AG04450 (cell line): Measurements from ENCODE around the gene DOCK9. TPM values are rescaled to one million over a fixed set of nuclear protein-coding genes. Genes with fewer than 3 reads are reported as not detected.

Experiments used
- CTCF ChIA-PET: fragments of 300-600, 350-600 bp; formaldehyde crosslinking; extraction: SDS; loops from one replicate; lab custom pipeline; 2022; ENCODE audit warnings: antibody characterized with exemption, inconsistent platforms; lab: Charles Lee
- POLR2A ChIA-PET: fragments of 350-600 bp; formaldehyde crosslinking; extraction: SDS; loops from one replicate; lab custom pipeline; 2021; ENCODE audit warnings: antibody characterized with exemption, inconsistent platforms; lab: Yijun Ruan, JAX
- DNase-seq: peaks from one replicate; pipeline ENCODE4 v3.0.0-alpha.2; 2011; ENCODE audit warnings: low read depth, low spot score
- H3K27ac ChIP-seq: one replicate; pipeline ENCODE4 v1.5.1; 2012; ENCODE audit warnings: low read depth, low read length, control low read depth
- H3K27me3 ChIP-seq: one replicate; pipeline ENCODE4 v1.6.0; 2012; ENCODE audit warnings: low read length; ENCODE audit not compliant: control insufficient read depth, insufficient read depth
- H3K4me3 ChIP-seq: 2 replicates; pipeline ENCODE4 v1.5.1; 2011; ENCODE audit warnings: mild to moderate bottlenecking, low read depth, low read length, control low read depth
- H3K9me3 ChIP-seq: 2 replicates; pipeline ENCODE4 v1.5.1; 2012; ENCODE audit warnings: low read length; ENCODE audit not compliant: control insufficient read depth, insufficient read depth
- CTCF ChIP-seq: IDR thresholded peaks from 2 replicates; pipeline ENCODE4 v1.5.1; 2011; ENCODE audit warnings: low read depth, low read length, control low read depth, inconsistent platforms
- polyA plus RNA-seq: library from polyadenylated mRNA; depleted of rRNA; stranded (reverse); fragments of >200 nt; gene quantifications from 2 replicates; pipeline ENCODE4 v1.2.3, GENCODE V29; 2011

The DOCK9 gene
- polyA plus RNA-seq, 1 experiment = 9.6 TPM

GRCh38 chr13:98987275-98987674 lies 9.4 kb upstream of the DOCK9 start:
- ChIA-PET POLR2A (no interaction called here), CTCF (no interaction called here)
- Histone ChIP-seq H3K9me3 (no peaks in the 10 kb centered on the region), H3K27me3 (no peaks in the 10 kb centered on the region), H3K27ac (no peak overlapping the region), H3K4me3 (no peak overlapping the region)
- DNase-seq = no peak
- no peak for TF ChIP-seq CTCF

GRCh38 chr13:98986226-98986846 lies 8.5 kb upstream of the DOCK9 start:
- CTCF ChIA-PET = no interaction called here

GRCh38 chr13:98985591-98985990 lies 7.7 kb upstream of the DOCK9 start:
- H3K4me3 ChIP-seq = no peak overlapping the region
- H3K27ac ChIP-seq = no peak overlapping the region
- DNase-seq = no peak
- no peaks in the 10 kb centered on the region for H3K27me3 ChIP-seq
- CTCF ChIA-PET = interaction anchor here (0.5 to 0.8 kb wide), 2 partner anchors 146 to 1588 kb away, joined by 3 read pairs; no protein-coding TSS in a partner anchor
- POLR2A ChIA-PET = interaction anchor here (0.6 to 0.7 kb wide), 2 partner anchors 11 to 14 kb away, joined by 4 to 9 read pairs; no protein-coding TSS in a partner anchor
- no peak for TF ChIP-seq CTCF
- no peaks in the 10 kb centered on the region for H3K9me3 ChIP-seq

More at GRCh38 chr13:98986226-98986846, 8.5 kb upstream of the DOCK9 start:
- no peak for DNase-seq
- Histone ChIP-seq H3K4me3 (no peak overlapping the region), H3K27me3 (no peaks in the 10 kb centered on the region), H3K27ac (no peak overlapping the region), H3K9me3 (no peaks in the 10 kb centered on the region)
- POLR2A ChIA-PET = no interaction called here
- TF ChIP-seq CTCF = no peak

- DNase-seq = no peak
- Histone ChIP-seq H3K4me3 (no peak overlapping the region), H3K9me3 (no peaks in the 10 kb centered on the region), H3K27ac (no peak overlapping the region), H3K27me3 (no peaks in the 10 kb centered on the region)
- TF ChIP-seq CTCF = no peak
- ChIA-PET CTCF (interaction anchor here (0.8 kb wide), 1 partner anchor 145 kb away, joined by 3 read pairs; no protein-coding TSS in a partner anchor), POLR2A (interaction anchor here (0.6 to 0.7 kb wide), 2 partner anchors 12 to 13 kb away, joined by 4 to 9 read pairs; no protein-coding TSS in a partner anchor)
These were observed 7.1 kb upstream of the DOCK9 start for GRCh38 chr13:98984983-98985382.

GRCh38 chr13:98984118-98984517 lies 6.3 kb upstream of the DOCK9 start:
- Histone ChIP-seq H3K27ac (no peak overlapping the region), H3K27me3 (no peaks in the 10 kb centered on the region), H3K9me3 (no peaks in the 10 kb centered on the region), H3K4me3 (no peak overlapping the region)
- DNase-seq = no peak
- ChIA-PET POLR2A (no interaction called here), CTCF (no interaction called here)
- no peak for TF ChIP-seq CTCF
